Activated CD8-positive, alpha-beta memory T cell treated with anti-CD3 and anti-CD28 coated beads, Interleukin-2, amount 50 U/mL, for 48 hours (primary cell): ENCODE data around the gene CACUL1.

ENCODE experiments used
- DNase-seq: peaks from one replicate; pipeline ENCODE4 v3.0.0-alpha.2; 2020

The CACUL1 gene

DNA sequence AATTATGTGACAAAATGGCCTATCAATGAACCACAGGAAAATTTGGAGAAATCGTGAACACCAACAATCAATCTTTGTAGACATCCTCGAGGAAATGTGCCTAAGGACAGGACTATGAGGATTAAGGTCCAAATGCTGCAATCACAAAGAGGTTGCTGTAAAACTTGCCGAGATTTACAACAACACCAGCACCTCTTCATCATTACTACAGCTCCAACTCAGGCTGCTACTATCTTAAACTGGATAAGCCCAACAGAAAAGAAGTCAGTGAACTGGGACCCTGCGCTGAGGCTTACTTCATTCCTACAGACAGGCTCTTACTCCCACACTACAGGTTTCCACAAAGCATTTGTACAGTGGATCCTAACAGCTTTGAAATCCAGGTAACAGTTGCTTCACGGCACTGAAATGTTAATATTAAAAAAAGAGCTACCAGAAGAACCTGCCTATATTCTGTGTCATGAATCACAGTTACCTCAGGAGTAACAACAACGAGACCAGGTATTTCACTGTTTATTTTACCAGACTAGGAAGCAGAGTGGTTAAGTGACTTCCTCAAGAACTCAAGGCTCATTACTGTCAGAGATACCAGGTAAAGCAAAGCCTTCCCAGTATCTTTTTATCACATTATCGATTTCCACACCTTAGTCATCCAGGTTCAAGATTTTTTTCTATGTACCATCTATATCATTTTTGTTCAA, 23.9 kb downstream of the CACUL1 start:
- no peak for DNase-seq

DNA sequence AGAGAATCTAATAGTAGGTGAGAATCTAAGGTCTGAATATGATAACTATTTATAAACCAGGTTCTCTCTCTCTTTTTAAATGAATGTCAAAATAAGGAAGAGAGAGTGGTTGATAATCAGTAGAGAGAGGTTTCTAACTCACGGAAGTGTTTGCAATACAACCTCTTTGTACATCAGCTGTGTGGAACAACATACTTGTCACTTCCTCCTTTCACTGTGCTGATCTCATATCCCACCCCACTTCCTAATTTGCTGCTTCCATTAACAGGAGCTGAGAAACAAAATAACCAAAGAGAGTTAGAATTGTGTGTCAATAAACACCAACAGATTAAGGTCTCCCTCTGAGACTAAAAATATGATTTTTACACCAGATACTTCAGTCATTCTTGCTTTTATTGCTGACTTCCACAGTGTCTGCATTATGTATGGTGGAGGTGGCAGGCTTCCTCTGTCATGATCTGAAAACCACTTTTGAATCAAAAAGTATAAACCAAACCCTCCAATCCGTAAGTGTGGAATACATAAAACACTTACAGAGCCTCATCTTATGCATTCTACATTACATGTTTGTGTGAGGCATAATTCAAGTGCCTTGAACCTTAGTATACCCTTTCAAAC, 25.0 kb downstream of the CACUL1 start:
- DNase-seq, result no peak

DNA sequence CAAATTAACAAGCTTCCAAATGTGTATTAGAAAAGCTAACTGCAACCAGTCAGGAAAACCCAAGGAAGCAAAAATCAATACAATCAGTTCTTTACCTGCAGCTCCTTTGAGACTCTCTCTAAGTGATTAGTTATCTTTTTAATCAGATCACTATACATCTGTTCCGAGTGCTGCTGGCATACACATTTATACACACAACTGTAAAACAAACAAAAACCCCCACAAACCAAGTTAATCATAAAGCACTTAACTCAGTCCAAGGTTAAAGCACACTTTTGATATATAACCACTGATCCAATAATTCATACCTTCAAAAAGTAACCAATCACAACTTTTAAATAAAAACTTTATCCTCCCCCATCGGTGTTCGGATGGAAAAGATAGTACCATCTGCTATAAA, 25.6 kb downstream of the CACUL1 start:
- no peak for DNase-seq

DNA sequence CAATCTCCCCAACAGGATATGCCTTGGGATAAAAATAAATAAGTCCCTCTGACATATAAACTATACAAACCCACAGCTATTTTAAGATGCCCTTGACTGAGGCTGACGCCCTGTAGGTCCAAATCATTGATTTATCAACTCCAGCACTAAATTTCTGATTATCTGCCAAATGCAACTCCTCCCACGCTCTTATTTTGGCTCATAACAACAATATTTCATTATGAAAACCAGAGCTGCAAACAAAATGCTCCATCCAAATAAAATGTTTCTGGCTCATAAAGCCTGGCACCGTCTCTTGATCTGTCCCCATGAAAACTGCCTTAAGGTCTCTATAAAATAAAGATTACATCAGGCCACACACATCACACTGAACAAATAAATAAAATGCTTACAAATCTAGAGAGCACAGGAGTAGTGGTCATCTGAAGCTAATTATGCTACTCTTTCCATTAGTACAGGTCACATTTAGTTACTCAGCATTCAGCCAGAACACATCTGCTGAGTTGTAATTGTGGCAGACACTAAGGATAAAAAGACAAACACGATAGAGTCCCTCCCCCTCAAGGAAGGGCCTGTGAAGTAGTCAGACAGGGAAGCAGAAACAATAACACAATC, 28.8 kb downstream of the CACUL1 start:
- no peak for DNase-seq

DNA sequence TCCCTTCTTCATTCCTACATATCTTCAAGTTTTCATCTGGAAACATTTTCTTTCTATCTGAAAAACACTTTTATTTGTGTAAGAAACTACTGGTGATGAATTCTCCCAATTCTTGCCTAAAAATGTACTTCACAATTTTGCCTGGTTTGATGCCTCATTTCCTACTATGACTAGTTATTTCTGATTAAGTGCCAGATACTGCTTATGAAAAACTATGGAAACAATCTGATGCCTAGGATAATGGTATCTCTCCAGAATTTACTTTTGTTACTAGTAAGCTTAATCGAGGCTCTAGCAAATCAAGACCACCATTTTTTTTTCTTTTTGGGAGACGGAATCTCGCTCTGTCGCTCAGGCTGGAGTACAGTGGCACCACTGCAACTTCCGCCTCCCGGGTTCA, 31.3 kb downstream of the CACUL1 start:
- no peak for DNase-seq

DNA sequence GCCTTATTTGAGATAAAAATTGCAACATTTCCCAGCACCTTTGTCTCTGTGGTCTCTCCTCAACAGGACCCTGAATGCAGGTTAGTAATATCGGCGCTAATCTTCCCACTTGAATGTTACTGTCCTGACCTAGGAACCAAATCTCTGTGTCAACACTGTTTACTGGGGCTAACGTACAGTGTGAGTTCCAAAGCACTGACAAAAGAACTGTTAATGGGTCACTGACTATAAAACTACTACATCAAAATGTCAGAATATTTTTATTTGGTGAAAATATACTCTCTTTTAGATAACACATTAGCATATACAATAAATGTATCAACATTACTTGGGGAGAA, 33.3 kb downstream of the CACUL1 start:
- no peak for DNase-seq

DNA sequence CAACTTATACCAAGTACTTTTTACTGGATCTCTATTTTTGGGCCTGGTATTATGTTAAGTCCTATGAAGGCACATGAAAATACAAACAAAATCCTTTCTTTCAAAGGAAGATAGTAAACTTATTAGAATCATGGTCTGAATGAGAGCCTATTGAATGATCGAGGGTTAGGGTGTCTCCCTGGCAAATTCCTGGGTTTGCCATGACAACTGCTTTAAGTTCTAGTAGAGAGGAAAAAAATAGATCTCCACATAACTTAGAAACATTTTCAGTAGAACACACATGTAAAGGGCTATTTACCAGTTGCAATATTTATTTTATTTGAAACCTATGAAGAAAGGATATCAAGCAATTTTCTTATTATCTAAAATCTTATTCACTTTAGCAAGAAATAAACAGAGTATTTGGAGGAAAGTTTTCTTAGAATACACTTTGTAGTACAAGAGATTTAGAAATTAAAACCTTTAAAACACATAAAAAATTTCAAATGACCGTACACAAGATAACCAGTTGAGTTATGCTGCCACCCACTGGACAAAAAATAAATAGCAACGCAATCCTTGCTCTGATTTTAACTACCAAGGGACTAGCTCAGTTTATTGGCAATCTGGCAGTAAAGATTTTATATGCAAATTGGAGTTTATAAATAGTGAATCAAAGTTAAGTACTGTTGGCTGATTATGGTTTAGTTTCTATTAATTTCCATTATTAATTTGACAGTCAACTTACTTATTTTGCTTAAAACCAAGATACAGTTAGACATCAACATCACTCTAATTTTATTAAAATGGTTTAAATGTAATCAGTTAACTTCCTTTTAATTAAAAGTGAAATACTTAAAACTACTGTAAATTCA, 33.9 kb downstream of the CACUL1 start:
- DNase-seq, result peak; percentile 78

DNA sequence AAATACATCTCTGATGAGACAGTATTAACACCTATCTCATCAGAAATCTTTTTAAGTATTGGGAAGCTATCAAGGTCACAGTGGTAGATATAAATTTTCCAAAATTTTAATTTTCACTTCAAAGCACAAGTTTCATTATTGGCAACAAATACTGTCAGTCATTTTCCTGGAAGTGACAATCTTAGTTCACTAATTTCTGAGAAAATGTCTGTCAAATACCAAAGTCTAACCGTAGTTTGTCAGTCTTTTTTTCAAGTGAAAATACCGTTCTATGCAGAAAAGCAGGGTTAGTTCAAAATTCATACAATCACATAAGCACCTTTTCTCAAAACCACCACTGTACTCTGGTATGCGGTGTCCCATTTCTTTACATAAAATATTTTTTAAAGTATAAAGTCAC, 40.4 kb downstream of the CACUL1 start:
- DNase-seq, result no peak

DNA sequence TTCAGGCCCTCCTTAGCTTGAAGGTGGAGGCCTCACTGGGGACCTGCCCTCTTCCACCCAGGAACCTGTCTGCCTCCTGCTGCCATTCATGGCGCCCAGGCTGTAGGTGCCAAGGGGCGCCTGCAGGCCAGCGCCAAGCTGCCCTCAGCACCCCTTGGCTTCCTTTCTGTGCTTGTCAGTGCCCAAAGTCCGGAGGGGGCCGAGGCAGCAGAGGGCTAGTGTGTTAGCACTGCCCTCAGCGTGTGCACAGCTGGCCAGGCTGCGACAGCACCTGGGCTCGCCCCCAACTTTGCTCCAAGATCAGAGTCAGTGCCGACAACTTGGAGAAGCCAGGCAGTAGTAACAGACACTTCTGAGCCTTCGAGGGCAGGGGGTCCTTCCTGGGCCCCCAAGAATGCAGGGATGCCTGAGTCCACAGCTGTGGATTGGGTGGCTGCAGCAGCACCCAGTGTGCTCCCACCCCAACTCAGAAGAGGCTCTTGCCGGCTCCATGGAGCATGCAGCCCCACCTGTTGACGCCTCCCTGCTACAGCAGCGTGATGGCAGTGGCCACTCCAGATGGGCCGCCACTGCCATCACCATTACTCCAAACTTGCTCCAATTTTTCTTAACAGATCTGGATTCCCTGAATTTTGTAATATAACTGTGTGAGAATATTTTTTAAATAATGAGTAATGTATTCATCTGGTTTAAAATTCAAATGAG, 41.7 kb downstream of the CACUL1 start:
- DNase-seq, result no peak

DNA sequence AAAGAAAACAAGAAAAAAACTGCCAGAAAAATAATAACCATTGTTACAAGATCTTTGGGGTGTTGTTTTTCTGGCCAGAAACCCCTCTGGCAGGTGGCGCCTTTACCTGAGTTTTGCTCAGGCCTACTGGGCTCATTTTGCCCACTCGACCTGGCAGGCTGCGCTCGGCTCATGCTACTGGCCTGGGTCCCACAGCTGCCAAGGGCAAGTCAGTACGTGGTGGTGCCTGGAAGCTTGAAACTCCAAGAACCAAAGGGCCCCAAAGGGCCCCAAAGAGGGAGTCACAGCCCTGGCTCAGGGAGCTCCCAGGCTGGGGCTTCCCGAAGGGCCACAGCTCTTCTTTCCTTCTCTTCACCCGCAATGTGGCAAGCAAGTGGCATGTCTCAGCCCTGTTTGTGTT, 42.7 kb downstream of the CACUL1 start:
- no peak for DNase-seq

DNA sequence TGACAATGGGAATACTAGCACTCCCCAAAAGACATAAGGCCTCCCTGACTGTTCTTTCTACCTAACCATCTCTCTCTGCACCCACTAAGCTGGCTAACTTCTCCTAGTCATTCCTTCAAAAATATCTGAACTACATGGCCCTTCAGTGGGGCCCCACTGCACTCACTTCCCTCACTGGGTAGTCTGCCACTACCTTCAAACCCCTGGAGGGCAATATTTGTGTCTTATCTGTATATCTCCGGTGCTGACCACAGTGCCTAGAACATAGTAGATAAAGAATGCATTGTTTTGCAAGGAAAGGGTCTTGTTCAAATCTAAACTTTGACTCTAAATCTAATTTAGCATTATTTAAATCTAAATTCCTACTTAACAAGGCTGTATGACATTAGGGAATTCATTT, 44.3 kb downstream of the CACUL1 start:
- DNase-seq, result no peak

DNA sequence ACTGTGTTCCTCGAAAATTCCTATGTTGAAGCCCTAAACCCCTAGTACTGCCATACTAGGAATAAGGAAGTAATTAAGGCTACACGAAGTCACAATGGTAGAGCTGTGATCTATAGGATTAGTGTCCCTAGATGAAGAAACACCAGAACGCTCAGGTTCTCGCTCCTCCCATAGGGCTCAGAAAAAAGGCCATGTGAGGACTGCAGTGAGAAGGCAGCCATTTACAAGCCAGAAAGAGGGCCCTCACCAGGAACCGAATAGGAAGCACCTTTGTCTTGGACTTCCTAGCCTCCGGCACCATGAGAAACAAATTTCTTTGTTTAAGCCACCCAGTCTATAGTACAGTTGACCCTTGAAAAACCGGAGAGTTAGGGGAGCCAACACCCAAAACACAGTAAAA, 46.2 kb downstream of the CACUL1 start:
- DNase-seq, result no peak

DNA sequence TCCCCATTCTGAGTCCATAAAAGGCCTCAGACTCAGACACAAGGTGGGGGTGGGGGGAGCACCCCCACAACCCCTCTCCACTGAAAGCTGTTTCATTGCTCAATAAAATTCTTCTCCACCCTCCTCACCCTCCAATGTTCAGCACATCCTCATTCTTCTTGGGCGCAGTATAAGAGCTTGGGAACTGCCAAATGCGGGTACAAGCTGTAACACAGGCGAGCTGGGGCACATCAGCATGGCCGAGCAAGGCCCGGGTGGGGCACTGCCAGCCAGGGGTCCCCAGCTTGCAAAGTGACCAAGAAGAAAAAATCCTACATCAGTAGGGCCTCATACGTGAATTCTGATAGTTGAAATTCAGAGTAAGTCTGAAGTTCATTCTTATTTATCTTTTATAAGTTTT, 50.1 kb downstream of the CACUL1 start:
- no peak for DNase-seq

DNA sequence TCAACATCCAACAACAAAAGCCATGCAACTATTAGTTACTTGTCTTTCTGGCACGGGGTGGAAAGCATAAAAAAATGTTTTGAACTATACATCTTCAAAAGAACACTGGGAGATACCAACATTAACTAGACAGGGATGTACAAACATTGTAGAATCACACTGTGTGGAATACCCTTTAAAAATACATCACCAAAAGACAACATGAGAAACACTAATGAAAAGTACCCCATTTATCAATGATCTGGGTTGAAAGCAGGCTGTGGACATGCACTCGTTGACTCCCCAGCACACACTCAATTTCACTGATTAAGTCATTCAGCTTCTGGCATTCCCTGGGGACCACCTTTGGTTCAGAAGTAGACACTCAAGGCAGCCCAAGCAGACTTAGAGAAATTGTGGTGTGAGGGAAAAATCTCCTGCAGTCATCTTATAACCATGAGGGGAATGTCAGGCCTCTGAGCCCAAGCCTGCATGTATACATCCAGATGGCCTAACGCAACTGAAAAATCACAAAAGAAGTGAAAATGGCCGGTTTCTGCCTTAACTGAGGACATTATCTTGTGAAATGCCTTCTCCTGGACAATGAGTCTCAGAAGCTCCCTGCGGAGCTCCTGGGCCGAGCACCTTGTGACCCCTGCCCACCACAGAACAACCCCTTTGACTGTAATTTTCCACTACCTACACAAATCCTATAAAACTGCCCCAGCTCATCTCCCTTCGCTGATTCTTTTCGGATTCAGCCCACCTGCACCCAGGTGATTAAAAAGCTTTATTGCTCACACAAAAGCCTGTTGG, 53.0 kb downstream of the CACUL1 start:
- DNase-seq, result no peak

DNA sequence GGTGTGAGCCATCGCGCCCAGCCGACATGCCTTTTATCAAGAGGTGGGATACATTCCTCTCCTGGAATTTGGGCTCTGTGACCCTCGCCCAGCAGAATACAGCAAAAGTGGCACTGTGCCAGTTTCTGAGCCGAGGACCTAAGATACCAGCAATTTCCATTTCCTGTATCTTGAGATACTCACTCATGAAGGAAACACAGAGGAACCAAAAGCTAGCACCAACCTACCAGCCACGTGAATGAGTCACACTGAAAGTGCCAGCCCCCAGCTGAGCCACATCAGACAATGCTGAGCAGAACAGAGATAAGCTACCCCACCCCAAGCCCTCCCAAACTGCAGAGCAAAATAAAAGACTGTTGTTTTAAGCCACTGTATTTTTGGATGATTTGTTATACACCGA, 56.3 kb downstream of the CACUL1 start:
- peak; percentile 77 for DNase-seq

DNA sequence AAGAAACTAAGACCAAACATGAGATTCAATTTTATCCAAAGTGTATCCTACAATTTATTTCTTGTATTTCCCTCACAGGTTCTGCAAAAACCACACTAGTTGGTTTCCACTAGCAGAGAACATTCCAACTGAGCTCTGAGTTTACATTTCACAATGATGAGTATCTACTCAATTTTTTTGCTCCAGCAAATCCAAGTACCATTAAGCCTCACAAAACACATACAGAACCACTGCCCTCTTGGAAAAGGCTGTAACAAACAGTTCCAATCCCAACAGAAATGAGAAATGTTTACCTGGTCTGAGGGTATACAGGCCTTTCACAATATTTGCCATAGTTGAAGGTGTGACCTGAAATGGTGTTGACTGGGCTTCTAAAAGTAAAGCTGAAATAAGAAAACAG, 59.9 kb downstream of the CACUL1 start:
- no peak for DNase-seq

DNA sequence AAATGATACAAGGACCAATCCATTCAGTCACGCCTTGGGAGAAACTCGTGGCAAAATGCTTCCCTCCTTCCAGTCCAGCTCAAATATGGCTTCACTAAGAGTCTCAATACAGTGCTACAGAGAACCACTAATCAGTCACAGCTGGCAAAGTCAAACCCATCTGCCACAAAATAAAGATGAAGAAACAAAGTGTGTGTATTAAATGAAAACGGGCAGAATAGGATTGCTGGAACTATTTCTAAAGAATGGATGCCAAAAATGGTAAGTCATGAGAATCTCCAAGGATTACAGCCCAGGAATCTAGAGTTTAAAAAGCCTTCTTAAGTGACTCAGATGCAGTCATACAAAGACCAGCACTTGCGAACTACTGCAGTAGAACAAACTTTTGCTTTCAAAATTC, 61.9 kb downstream of the CACUL1 start:
- no peak for DNase-seq

DNA sequence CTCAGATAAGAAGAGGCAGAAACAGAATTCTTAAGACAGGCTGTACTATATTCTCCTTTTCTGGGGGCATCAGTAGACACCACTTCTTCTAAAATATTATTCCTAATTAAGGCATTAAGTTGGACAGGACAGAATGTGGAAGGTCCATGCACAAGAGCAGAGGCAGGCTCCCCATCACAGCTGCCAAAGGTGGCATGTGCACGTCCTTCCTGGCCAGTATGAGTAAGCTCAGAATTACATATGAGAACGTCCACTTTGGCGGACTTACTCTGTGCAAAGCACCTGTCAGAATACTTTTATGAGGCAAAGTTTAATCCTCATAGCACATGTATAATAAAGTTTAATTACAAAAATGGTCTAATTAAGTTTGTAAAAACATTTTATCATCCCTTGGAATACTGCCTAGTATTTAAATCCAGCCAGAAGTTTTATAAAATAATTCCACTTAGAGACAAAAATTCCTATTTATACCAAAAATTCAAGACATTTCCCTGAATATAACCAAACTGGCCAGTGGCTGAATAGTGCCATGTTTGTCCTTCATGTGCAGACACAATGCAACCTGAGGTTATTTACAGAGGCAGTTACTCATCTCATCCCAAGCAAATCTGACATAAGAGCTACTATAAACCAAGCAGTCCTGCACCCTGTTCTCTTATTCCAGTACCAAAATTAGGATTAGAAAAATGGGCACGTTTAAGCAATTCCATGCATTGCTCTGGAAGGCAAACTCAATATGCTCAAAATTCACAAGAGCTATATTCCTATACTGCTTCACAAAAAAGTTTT, 65.5 kb downstream of the CACUL1 start:
- no peak for DNase-seq

DNA sequence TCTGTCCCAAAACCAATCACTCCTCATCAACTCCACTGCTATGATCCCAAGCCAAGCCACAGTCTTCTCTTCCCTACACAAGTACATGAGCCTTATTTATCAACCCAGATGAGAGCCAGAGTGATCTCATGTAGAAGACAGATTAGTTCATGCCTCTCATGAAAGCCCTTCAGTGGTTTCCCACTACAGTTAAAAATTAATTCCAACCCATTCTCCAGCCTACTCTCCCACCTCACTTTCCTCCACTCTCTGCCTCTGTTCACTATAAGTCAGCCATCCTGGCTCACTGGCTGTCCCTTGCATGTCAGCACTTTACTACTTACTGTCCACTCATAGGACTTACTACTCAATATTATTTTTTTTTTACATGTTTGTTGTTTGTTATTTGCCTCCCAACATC, 67.3 kb downstream of the CACUL1 start:
- DNase-seq, result no peak

DNA sequence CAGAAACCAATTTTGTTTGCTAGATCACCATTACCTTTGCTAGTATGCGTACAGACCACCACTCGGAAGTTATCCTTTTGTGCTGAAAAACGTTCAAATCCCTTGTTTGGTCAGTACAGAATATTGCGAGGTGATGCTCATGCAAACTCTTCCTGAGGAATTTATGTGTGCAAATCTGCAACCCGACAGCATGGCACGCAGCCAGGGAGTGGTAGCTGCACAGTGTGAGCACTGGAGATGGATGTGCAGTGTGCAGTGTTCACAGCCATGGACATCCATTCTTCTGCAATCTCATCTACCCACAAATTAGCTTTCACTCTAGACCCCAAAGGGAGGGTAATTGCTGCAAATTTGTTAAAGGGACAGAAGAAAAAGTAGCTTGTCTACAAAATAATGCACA, 72.2 kb downstream of the CACUL1 start:
- DNase-seq, result no peak

DNA sequence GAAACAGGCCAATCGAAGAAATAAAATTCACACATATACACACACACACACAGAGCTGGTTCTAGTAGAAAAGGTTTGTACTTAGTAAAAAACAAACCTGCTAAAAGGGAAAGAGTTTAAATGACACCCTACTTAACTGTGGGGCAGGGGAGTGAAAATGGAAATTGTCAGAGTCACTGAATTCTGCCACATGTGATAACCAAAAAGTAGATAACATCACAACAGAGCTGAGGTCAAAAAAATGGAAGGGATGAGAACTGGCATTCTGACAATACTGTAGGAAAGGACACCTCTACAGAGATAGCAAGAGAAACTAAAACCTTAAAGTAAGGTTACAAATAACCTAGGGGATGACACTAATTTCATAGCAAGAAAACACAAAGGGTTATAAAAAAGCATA, 74.6 kb downstream of the CACUL1 start:
- no peak for DNase-seq
